ENCODE data around the gene GRIA3. TPM values are rescaled to one million over a fixed set of nuclear protein-coding genes. Genes with fewer than 3 reads are reported as not detected.

The GRIA3 gene
- total RNA-seq, 4 donors from 2014 or later = 7.4 to 13.8 (median 12.4) TPM; not detected in 1

GRCh38 chrX:123310112-123310511 lies 126.0 kb downstream of the GRIA3 start:
- H3K4me1 ChIP-seq = no peaks in the 10 kb centered on the region
- intact Hi-C loops (cut with DNase I; ENCODE audit: low total_unique reads) = no loop called here
- H3K27ac ChIP-seq = no peak overlapping the region
- TF ChIP-seq, protein P1, sequence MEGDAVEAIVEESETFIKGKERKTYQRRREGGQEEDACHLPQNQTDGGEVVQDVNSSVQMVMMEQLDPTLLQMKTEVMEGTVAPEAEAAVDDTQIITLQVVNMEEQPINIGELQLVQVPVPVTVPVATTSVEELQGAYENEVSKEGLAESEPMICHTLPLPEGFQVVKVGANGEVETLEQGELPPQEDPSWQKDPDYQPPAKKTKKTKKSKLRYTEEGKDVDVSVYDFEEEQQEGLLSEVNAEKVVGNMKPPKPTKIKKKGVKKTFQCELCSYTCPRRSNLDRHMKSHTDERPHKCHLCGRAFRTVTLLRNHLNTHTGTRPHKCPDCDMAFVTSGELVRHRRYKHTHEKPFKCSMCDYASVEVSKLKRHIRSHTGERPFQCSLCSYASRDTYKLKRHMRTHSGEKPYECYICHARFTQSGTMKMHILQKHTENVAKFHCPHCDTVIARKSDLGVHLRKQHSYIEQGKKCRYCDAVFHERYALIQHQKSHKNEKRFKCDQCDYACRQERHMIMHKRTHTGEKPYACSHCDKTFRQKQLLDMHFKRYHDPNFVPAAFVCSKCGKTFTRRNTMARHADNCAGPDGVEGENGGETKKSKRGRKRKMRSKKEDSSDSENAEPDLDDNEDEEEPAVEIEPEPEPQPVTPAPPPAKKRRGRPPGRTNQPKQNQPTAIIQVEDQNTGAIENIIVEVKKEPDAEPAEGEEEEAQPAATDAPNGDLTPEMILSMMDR (IDR thresholded peaks at IDR 0.05) = no peak
- no peak for TF ChIP-seq POLR2A (IDR thresholded peaks at IDR 0.05)
- DNase-seq = no peak
- no peak overlapping the region for H3K4me3 ChIP-seq
- H3K27me3 ChIP-seq = no peaks in the 10 kb centered on the region
- no peaks in the 10 kb centered on the region for H3K9me3 ChIP-seq
- H3K36me3 ChIP-seq = no peaks in the 10 kb centered on the region

DNA sequence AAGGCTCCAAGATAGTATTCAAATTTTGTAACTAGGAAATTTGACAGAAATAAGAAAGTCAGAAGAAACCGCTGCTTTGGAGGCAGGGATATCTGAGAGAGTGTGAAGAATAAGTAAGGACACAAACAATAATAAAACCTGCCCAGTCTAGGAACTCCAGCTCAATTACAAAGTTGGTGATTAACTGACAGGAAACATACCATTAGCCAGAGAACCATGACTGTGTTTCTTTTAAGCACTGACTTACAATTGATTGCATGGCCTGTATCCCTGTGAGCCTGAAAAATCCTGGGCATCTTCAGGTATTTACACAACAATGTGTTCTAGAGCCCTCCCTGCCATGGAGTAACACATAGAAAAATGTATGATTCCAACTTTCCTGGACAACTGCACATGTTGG lies 127.4 kb downstream of the GRIA3 start:
- Histone ChIP-seq H3K4me3 (no peak overlapping the region), H3K27ac (no peak overlapping the region), H3K9me3 (no peaks in the 10 kb centered on the region), H3K4me1 (no peaks in the 10 kb centered on the region), H3K36me3 (no peaks in the 10 kb centered on the region), H3K27me3 (no peaks in the 10 kb centered on the region)
- no peak for DNase-seq
- no peak for TF ChIP-seq POLR2A (IDR thresholded peaks at IDR 0.05)
- TF ChIP-seq, protein P1 (IDR thresholded peaks at IDR 0.05) = no peak
- intact Hi-C loops (cut with DNase I; ENCODE audit: low total_unique reads) = no loop called here

DNA sequence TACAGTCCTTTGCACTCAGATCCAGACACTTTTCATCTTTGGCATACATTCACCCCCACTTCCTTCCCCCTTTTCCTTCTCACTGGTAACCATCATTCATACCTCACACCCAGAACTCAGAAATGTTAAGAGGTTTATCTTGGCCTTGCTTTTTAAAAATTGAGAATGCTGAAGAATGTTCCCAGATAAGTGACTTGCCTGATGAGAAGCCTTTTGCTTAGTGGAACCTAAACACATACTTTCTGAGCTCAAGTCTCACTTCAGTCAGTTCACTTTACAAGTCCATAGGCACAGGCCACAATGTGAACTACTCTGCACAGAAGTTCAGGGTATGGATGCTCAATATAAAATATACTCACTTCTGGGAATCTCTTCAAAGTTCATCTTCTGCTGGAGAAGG lies 129.4 kb downstream of the GRIA3 start:
- intact Hi-C loops (cut with DNase I; ENCODE audit: low total_unique reads) = no loop called here
- TF ChIP-seq POLR2A (IDR thresholded peaks at IDR 0.05) = no peak
- Histone ChIP-seq H3K4me1 (no peaks in the 10 kb centered on the region), H3K4me3 (no peak overlapping the region), H3K36me3 (no peaks in the 10 kb centered on the region), H3K27me3 (no peaks in the 10 kb centered on the region), H3K9me3 (no peaks in the 10 kb centered on the region), H3K27ac (no peak overlapping the region)
- DNase-seq = no peak

- intact Hi-C loops (cut with DNase I; ENCODE audit: low total_unique reads) = no loop called here
- Histone ChIP-seq H3K4me1 (no peaks in the 10 kb centered on the region), H3K9me3 (no peaks in the 10 kb centered on the region), H3K27me3 (no peaks in the 10 kb centered on the region), H3K27ac (no peak overlapping the region), H3K4me3 (no peak overlapping the region), H3K36me3 (no peaks in the 10 kb centered on the region)
- TF ChIP-seq POLR2A (IDR thresholded peaks at IDR 0.05) = no peak
- TF ChIP-seq, protein P1 (IDR thresholded peaks at IDR 0.05) = no peak
- no peak for DNase-seq
These were observed 136.5 kb downstream of the GRIA3 start for GRCh38 chrX:123320622-123321021.

DNA sequence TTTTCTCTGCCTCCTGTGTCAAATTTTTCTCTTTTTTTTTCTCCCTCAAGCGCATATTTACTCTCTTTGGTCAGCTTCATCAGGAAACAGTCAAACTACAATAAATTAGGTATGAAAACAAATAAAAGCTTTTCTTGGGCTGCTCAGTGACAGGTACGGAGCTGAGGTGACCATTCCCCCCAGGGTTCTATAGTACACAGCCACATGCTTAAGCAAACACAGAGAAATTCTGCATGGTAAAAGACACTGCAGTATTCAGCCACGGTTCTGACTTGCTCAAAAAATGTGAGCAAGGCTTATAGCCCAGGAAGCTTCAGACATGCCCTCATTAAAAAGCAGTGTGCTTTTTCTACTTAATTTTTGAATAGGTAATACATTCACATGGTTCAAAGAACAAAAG lies 138.5 kb downstream of the GRIA3 start:
- no peaks in the 10 kb centered on the region for H3K9me3 ChIP-seq
- no peaks in the 10 kb centered on the region for H3K27me3 ChIP-seq
- no peak overlapping the region for H3K4me3 ChIP-seq
- intact Hi-C loops (cut with DNase I; ENCODE audit: low total_unique reads) = no loop called here
- DNase-seq = no peak
- no peaks in the 10 kb centered on the region for H3K36me3 ChIP-seq
- TF ChIP-seq POLR2A (IDR thresholded peaks at IDR 0.05) = no peak
- TF ChIP-seq, protein P1 (IDR thresholded peaks at IDR 0.05) = no peak
- no peaks in the 10 kb centered on the region for H3K4me1 ChIP-seq
- no peak overlapping the region for H3K27ac ChIP-seq

DNA sequence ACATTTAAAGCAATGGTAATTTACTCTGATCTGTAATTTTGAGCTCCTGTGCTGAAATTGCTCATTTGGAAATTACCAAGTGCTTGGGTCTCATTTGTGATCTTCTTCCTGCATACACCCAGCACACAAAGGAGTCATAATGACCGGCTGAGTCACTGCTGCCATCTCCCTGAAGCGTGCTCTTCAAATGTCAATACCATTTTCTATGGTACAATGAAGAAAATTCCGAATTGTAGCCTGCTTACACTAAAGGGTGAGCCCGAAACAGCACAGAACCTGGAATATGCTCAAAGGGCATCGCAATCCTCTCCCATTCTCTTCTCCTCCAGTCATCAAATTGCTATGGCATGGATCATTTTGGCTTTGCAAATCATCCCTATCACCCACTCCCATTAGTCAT lies 140.5 kb downstream of the GRIA3 start:
- Histone ChIP-seq H3K9me3 (no peaks in the 10 kb centered on the region), H3K36me3 (no peaks in the 10 kb centered on the region), H3K4me3 (no peak overlapping the region), H3K27ac (no peak overlapping the region), H3K27me3 (no peaks in the 10 kb centered on the region), H3K4me1 (no peaks in the 10 kb centered on the region)
- no peak for DNase-seq
- TF ChIP-seq, protein P1 (IDR thresholded peaks at IDR 0.05) = no peak
- TF ChIP-seq POLR2A (IDR thresholded peaks at IDR 0.05) = no peak
- intact Hi-C loops (cut with DNase I; ENCODE audit: low total_unique reads) = no loop called here

All from uterus (tissue), 4 donors.